Measurements from ENCODE around the gene DGKI. TPM values are rescaled to one million over a fixed set of nuclear protein-coding genes. Genes with fewer than 3 reads are reported as not detected.

Gene DGKI
- total RNA-seq, 2 donors from 2014 or later = 1.5 to 4.4 TPM

GRCh38 chr7:137513091-137513490, 333.7 kb downstream of the DGKI start:
- DNase-seq (ENCODE audit: low spot score) = no peak
- Mint-ChIP-seq H3K4me3 (no peak overlapping the region), H3K36me3 (no peaks in the 10 kb centered on the region), H3K27me3 (no peaks in the 10 kb centered on the region), H3K4me1 (ENCODE audit: low read depth in 2 of 2) (no peaks in the 10 kb centered on the region), H3K9me3 (peaks cover 28% of the 10 kb centered on the region), H3K27ac (no peak overlapping the region)
- no peak for ATAC-seq

DNA sequence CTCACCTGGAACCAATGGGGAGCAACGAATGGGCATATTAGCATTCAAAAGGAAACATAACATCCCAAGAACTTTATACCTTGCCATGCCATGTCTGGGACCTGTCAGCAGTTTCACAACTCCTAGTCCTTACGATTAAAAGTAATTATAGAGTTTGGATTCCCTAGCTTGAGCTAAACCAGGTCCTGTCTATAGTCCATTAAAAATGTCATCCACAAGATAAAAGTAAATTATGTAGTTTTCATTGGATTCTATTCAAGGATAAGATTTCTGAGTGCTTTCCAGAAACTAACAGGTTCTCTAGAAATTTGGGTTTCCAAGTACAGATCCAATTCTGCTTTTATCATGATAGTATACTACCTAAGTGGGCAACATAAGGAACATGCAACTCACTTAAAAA, 339.7 kb downstream of the DGKI start:
- peaks cover 20% of the 10 kb centered on the region for H3K9me3 Mint-ChIP-seq
- H3K4me1 Mint-ChIP-seq (ENCODE audit: low read depth in 2 of 2) = no peaks in the 10 kb centered on the region
- H3K27ac Mint-ChIP-seq = no peak overlapping the region
- no peak for ATAC-seq
- no peaks in the 10 kb centered on the region for H3K27me3 Mint-ChIP-seq
- no peak overlapping the region for H3K4me3 Mint-ChIP-seq
- no peak for DNase-seq (ENCODE audit: low spot score)
- no peaks in the 10 kb centered on the region for H3K36me3 Mint-ChIP-seq

DNA sequence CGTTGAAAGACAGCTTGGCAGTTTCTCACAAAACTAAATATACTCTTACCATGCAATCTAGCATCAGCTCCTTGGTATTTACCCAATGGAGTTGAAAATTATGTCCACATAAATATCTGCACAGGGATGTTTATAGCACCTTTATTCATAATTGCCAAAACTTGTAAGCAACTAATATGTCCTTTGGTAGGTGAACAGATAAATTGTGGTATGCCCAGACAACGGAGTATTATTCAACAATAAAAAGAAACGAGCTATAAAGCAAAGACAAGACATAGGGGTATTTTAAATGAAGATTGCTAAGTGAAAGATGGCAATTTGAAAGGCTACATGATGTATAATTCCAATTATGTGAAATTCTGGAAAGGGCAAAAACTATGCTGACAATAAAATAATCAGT, 340.7 kb downstream of the DGKI start:
- H3K27me3 Mint-ChIP-seq = no peaks in the 10 kb centered on the region
- H3K27ac Mint-ChIP-seq = no peak overlapping the region
- H3K36me3 Mint-ChIP-seq = no peaks in the 10 kb centered on the region
- no peaks in the 10 kb centered on the region for H3K4me1 Mint-ChIP-seq (ENCODE audit: low read depth in 2 of 2)
- H3K9me3 Mint-ChIP-seq = peaks cover 20% of the 10 kb centered on the region
- no peak for DNase-seq (ENCODE audit: low spot score)
- no peak overlapping the region for H3K4me3 Mint-ChIP-seq
- ATAC-seq = no peak

GRCh38 chr7:137501562-137501961, 345.2 kb downstream of the DGKI start:
- Mint-ChIP-seq H3K9me3 (peaks cover 11% of the 10 kb centered on the region), H3K27me3 (no peaks in the 10 kb centered on the region), H3K36me3 (no peaks in the 10 kb centered on the region), H3K4me1 (ENCODE audit: low read depth in 2 of 2) (no peaks in the 10 kb centered on the region), H3K4me3 (no peak overlapping the region), H3K27ac (no peak overlapping the region)
- DNase-seq (ENCODE audit: low spot score) (no peak), ATAC-seq (no peak)

GRCh38 chr7:137492889-137493288, 353.9 kb downstream of the DGKI start:
- H3K9me3 Mint-ChIP-seq = peaks cover 28% of the 10 kb centered on the region

DNA sequence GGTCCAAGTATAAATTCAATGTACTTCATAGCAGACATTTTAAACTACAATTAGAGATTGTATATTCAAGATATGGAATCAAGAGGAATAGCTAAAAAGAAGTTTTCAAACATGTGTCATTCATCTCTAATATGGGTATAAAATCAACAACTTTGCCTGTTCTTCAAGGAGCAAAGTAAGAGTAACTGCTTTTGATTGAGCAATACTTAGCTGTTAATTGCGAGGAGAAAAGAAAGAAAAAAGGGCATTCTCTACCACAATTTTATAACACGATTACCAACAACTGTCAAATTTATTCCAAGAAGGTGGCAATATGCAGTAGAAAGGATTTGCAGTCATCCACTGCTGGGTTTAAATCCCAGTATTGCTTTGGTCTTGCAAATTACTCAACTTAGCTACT, 356.9 kb downstream of the DGKI start:
- H3K27ac Mint-ChIP-seq = no peak overlapping the region
- ATAC-seq = no peak
- no peak overlapping the region for H3K4me3 Mint-ChIP-seq
- H3K27me3 Mint-ChIP-seq = no peaks in the 10 kb centered on the region
- DNase-seq (ENCODE audit: low spot score) = no peak
- peaks cover 16% of the 10 kb centered on the region for H3K9me3 Mint-ChIP-seq
- H3K36me3 Mint-ChIP-seq = peaks cover 10% of the 10 kb centered on the region
- H3K4me1 Mint-ChIP-seq (ENCODE audit: low read depth in 2 of 2) = no peaks in the 10 kb centered on the region

More at GRCh38 chr7:137492889-137493288, 353.9 kb downstream of the DGKI start:
- ATAC-seq = peak in 1 of 2 donors; percentile 41
- Mint-ChIP-seq H3K4me3 (no peak overlapping the region), H3K4me1 (ENCODE audit: low read depth in 2 of 2) (no peaks in the 10 kb centered on the region), H3K27me3 (no peaks in the 10 kb centered on the region), H3K27ac (no peak overlapping the region), H3K36me3 (peaks cover 12% of the 10 kb centered on the region)
- no peak for DNase-seq (ENCODE audit: low spot score)

DNA sequence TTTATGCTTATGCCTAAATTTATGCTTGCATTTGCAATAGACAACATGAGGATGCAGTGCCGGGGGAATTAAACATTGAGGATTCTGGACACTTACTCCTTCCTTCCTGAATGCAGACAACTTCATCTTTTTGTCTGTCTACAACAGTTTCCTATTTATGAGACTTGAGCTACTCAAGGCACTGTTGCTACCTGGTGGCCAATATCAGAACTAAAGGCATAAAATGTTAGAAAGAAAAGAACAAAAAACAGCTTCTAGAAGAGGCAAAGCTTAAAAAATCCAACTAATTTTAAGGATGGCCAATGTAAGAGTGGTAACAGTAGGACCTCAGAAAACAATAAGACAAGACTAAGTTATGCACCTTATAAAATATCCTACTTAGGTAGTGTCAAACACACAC, 358.7 kb downstream of the DGKI start:
- no peak overlapping the region for H3K4me3 Mint-ChIP-seq

GRCh38 chr7:137485818-137486217, 361.0 kb downstream of the DGKI start:
- Mint-ChIP-seq H3K27ac (no peak overlapping the region), H3K36me3 (no peaks in the 10 kb centered on the region), H3K27me3 (no peaks in the 10 kb centered on the region), H3K4me3 (no peak overlapping the region), H3K9me3 (peaks cover 12% of the 10 kb centered on the region), H3K4me1 (ENCODE audit: low read depth in 2 of 2) (no peaks in the 10 kb centered on the region)
- ATAC-seq (no peak), DNase-seq (ENCODE audit: low spot score) (no peak)

More for the DNA sequence above, 358.7 kb downstream of the DGKI start:
- ATAC-seq = no peak
- H3K4me1 Mint-ChIP-seq (ENCODE audit: low read depth in 2 of 2) = no peaks in the 10 kb centered on the region
- H3K27ac Mint-ChIP-seq = no peak overlapping the region
- H3K36me3 Mint-ChIP-seq = no peaks in the 10 kb centered on the region
- peaks cover 8% of the 10 kb centered on the region for H3K9me3 Mint-ChIP-seq
- no peaks in the 10 kb centered on the region for H3K27me3 Mint-ChIP-seq
- DNase-seq (ENCODE audit: low spot score) = no peak

DNA sequence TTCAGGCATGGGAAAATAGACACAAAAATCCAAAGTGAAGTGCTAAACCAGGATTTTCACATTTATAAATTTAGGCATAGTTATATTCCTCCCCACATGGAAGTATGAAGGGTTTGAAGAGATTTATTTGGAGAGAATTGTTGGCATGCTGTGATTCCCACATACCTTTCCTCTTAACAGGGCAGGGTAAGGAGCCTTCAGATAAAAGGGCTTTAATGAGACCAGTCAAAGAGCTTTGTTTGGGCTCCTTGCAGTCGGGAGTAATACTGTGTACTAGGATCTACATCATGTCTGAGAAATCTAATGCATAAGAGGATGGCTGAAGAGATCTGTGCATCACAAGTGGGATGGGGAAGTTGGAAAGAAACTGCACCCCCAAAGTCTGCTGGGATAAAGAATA, 362.4 kb downstream of the DGKI start:
- Mint-ChIP-seq H3K9me3 (peaks cover 12% of the 10 kb centered on the region), H3K36me3 (no peaks in the 10 kb centered on the region), H3K27me3 (no peaks in the 10 kb centered on the region), H3K4me3 (no peak overlapping the region), H3K27ac (no peak overlapping the region), H3K4me1 (ENCODE audit: low read depth in 2 of 2) (no peaks in the 10 kb centered on the region)
- DNase-seq (ENCODE audit: low spot score) = no peak
- ATAC-seq = no peak

DNA sequence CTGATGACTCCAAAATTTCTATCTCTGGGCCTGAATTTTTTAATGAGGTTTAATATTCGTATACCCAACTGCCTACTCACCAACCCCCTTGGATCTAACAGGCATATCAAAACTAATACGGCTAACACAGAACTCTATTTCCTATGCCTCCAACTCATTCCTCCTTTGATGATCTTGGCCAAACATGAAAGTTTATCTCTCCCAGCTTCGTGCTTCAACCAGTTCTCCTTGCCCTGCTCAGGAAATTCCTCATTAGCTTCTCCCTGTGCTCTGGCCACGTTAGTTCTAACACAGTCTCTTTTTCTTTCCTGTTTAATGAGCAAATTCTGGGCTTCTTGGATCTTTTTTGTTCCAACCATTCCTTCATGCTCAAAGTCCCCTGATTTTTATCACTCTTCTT, 364.3 kb downstream of the DGKI start:
- no peak overlapping the region for H3K27ac Mint-ChIP-seq
- no peak for DNase-seq (ENCODE audit: low spot score)
- H3K9me3 Mint-ChIP-seq = peaks cover 12% of the 10 kb centered on the region
- H3K4me1 Mint-ChIP-seq (ENCODE audit: low read depth in 2 of 2) = no peaks in the 10 kb centered on the region
- H3K4me3 Mint-ChIP-seq = no peak overlapping the region
- no peaks in the 10 kb centered on the region for H3K36me3 Mint-ChIP-seq
- ATAC-seq = no peak
- no peaks in the 10 kb centered on the region for H3K27me3 Mint-ChIP-seq

- ATAC-seq (no peak), DNase-seq (ENCODE audit: low spot score) (no peak)
- no peaks in the 10 kb centered on the region for H3K27me3 Mint-ChIP-seq
- H3K4me1 Mint-ChIP-seq (ENCODE audit: low read depth in 2 of 2) = no peaks in the 10 kb centered on the region
- no peaks in the 10 kb centered on the region for H3K36me3 Mint-ChIP-seq
- peaks cover 12% of the 10 kb centered on the region for H3K9me3 Mint-ChIP-seq
- H3K27ac Mint-ChIP-seq = no peak overlapping the region
- no peak overlapping the region for H3K4me3 Mint-ChIP-seq
These were observed 365.9 kb downstream of the DGKI start for GRCh38 chr7:137480824-137481365.

DNA sequence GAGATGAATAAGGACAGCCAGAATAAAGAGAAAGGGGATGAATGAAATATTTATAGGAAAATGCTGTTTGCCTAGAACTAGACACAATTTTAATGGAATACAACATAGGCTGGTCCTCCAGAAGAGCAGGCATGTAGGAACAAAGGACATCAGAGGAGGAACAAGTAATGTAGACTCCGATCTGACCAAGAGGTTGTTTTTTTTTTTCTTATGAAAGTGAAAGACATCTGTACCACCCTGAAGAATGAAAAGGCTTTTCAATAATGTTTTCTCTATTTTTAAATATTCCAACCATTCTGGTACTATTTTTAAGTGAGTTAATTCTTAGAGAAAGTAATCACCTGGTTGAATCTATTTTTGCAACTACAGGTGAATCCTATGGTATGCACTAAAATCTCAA, 366.4 kb downstream of the DGKI start:
- H3K9me3 Mint-ChIP-seq = peaks cover 12% of the 10 kb centered on the region
- H3K4me1 Mint-ChIP-seq (ENCODE audit: low read depth in 2 of 2) = no peaks in the 10 kb centered on the region
- H3K27ac Mint-ChIP-seq = no peak overlapping the region
- no peaks in the 10 kb centered on the region for H3K27me3 Mint-ChIP-seq
- no peaks in the 10 kb centered on the region for H3K36me3 Mint-ChIP-seq
- H3K4me3 Mint-ChIP-seq = no peak overlapping the region
- DNase-seq (ENCODE audit: low spot score) (no peak), ATAC-seq (no peak)

DNA sequence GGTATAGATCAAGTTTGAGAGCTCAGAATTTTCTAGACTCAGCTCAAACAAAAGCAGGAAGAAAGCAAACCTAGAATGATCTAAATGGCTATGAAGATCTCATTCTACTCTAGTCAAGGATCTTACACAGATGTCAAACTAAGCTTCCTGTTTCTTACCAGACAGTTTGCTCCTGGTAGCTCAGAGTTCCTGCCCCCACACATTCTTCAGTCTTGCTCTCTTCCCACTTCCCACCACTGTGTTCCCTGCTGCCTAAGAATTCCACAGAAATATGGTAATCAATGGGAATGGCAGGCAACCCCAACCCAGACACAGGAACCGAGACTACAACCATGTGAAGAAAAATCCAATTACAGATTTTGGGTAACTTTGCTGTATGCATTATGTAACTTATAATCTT, 369.8 kb downstream of the DGKI start:
- DNase-seq (ENCODE audit: low spot score) (no peak), ATAC-seq (no peak)
- Mint-ChIP-seq H3K4me3 (no peak overlapping the region), H3K27ac (no peak overlapping the region), H3K4me1 (ENCODE audit: low read depth in 2 of 2) (no peaks in the 10 kb centered on the region), H3K27me3 (no peaks in the 10 kb centered on the region), H3K36me3 (no peaks in the 10 kb centered on the region), H3K9me3 (no peaks in the 10 kb centered on the region)

DNA sequence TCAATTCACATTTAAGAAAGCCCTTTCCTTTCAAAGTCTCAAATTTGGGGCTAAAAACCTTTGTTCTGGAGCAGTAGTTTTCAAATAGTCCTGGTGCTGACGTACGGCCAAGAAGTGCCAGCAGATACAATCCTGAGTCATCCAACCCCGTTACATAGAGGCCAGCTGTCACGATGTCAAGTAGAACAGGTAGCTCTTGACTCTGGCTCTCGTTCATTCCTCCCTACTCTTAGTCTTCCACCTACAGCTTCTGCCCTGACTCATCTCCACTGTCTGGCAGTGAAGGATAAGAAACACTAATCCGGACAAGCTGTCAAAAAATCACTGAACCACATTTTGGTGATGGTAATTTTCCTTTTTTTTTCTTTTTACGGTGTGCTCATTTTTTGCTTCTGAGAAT, 370.8 kb downstream of the DGKI start:
- Mint-ChIP-seq H3K27ac (no peak overlapping the region), H3K36me3 (no peaks in the 10 kb centered on the region), H3K27me3 (no peaks in the 10 kb centered on the region), H3K4me1 (ENCODE audit: low read depth in 2 of 2) (no peaks in the 10 kb centered on the region), H3K9me3 (no peaks in the 10 kb centered on the region), H3K4me3 (no peak overlapping the region)
- ATAC-seq = no peak
- no peak for DNase-seq (ENCODE audit: low spot score)

DNA sequence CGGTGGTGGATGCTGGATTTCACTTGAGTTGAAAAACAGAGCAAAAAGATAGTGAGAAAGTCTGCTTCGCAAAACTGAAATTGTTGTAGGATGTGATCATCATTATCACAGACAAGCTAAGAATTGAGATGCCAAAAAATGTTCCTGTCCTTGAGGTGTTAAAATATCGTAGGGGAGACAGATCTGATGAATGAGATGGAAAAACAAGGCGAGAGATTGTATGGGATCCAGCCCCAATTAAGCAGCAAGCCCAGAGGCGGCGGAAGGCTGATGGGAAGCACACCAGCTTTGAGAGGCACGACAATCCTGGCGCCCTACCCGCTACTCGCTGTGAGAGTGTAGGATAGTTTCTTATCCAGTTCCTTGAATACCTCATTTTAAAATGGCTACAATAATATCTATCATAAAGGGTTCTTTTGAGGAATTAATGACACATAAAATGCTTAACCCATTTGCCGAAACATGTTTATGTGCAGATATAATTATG, 372.2 kb downstream of the DGKI start:
- ATAC-seq (no peak), DNase-seq (ENCODE audit: low spot score) (no peak)
- H3K9me3 Mint-ChIP-seq = peaks cover 3% of the 10 kb centered on the region
- H3K4me3 Mint-ChIP-seq = no peak overlapping the region
- no peaks in the 10 kb centered on the region for H3K36me3 Mint-ChIP-seq
- no peak overlapping the region for H3K27ac Mint-ChIP-seq
- H3K4me1 Mint-ChIP-seq (ENCODE audit: low read depth in 2 of 2) = no peaks in the 10 kb centered on the region
- no peaks in the 10 kb centered on the region for H3K27me3 Mint-ChIP-seq
